GM12878 (cell line): ENCODE data around the gene FAM83D. TPM values are rescaled to one million over a fixed set of nuclear protein-coding genes. Genes with fewer than 3 reads are reported as not detected.

Source experiments
- BCLAF1 ChIP-seq: fragments of 450-650 bp; IDR thresholded peaks from 2 replicates; pipeline ENCODE4 v1.6.1; 2017; ENCODE audit warnings: antibody characterized with exemption, mild to moderate bottlenecking, moderate library complexity
- BMI1 ChIP-seq: fragments of 450-650 bp; IDR thresholded peaks from 2 replicates; pipeline ENCODE4 v1.6.1; 2016; ENCODE audit warnings: mild to moderate bottlenecking, moderate library complexity, borderline replicate concordance
- CBFB ChIP-seq: IDR thresholded peaks from 2 replicates; pipeline ENCODE4 v1.6.1; 2016; ENCODE audit warnings: antibody characterized with exemption, low read depth
- CBX5 ChIP-seq: sonication (generic); IDR thresholded peaks from 2 replicates; pipeline ENCODE4 v1.6.1; 2016; ENCODE audit warnings: low read depth, moderate library complexity, mild to moderate bottlenecking, inconsistent platforms
- CEBPB ChIP-seq, 2 experiments: fragments of 150-350 bp in 1 of 2; IDR thresholded peaks; 2 replicates each; pipeline ENCODE4 v1.6.1; 2012 to 2014; ENCODE audit warnings: low read depth in 2 of 2, low read length in 2 of 2, borderline replicate concordance in 1 of 2, inconsistent platforms in 1 of 2
- CHD1 ChIP-seq: IDR thresholded peaks from 2 replicates; pipeline ENCODE4 v1.6.1; 2012; ENCODE audit warnings: low read depth, low read length, improper control_type of control experiment
- CTCF ChIP-seq, 3 experiments: IDR thresholded peaks in 2 of 3; conservative IDR thresholded peaks in 1 of 3; 2 replicates each; pipeline ENCODE4 v1.5.1; 2011; ENCODE audit warnings: low read depth in 3 of 3, low read length in 3 of 3, mild to moderate bottlenecking in 3 of 3, control low read depth in 2 of 3, moderate library complexity in 2 of 3, inconsistent platforms in 1 of 3, mixed read lengths in 1 of 3; ENCODE audit not compliant: control insufficient read depth in 2 of 3, insufficient read depth in 1 of 3; ENCODE audit errors: extremely low read depth in 1 of 3
- GATAD2B ChIP-seq: fragments of 450-650 bp; conservative IDR thresholded peaks from 2 replicates; pipeline ENCODE4 v1.6.1; 2017; ENCODE audit warnings: low read depth, mild to moderate bottlenecking, moderate library complexity
- IKZF2 ChIP-seq, 2 experiments: fragments of 450-650 bp; IDR thresholded peaks; 2 replicates each; pipeline ENCODE4 v1.6.1; 2017; ENCODE audit warnings: mild to moderate bottlenecking in 2 of 2, moderate library complexity in 2 of 2
- IRF4 ChIP-seq: IDR thresholded peaks from 2 replicates; pipeline ENCODE4 v1.6.1; 2011; ENCODE audit warnings: low read depth, low read length
- MYC ChIP-seq: IDR thresholded peaks from 2 replicates; pipeline ENCODE4 v1.6.1; 2011; ENCODE audit warnings: mild to moderate bottlenecking, low read length, moderate library complexity, inconsistent platforms; ENCODE audit not compliant: insufficient read depth, insufficient replicate concordance, insufficient read length, severe bottlenecking
- NRF1 ChIP-seq: conservative IDR thresholded peaks from 2 replicates; pipeline ENCODE4 v1.6.1; 2011; ENCODE audit warnings: mild to moderate bottlenecking, low read depth, low read length, improper control_type of control experiment
- POU2F2 ChIP-seq: IDR thresholded peaks from 3 replicates; pipeline ENCODE4 v1.6.1; 2011; ENCODE audit warnings: low read depth, mild to moderate bottlenecking, low read length, borderline replicate concordance
- RFX5 ChIP-seq: IDR thresholded peaks from 2 replicates; pipeline ENCODE4 v1.6.1; 2011; ENCODE audit warnings: low read depth, low read length, improper control_type of control experiment
- SIX5 ChIP-seq: IDR thresholded peaks from 2 replicates; pipeline ENCODE4 v1.6.1; 2011; ENCODE audit warnings: mild to moderate bottlenecking, low read depth, low read length, moderate library complexity; ENCODE audit not compliant: severe bottlenecking
- SMARCA5 ChIP-seq: fragments of 450-650 bp; IDR thresholded peaks from 2 replicates; pipeline ENCODE4 v1.6.1; 2017; ENCODE audit warnings: mild to moderate bottlenecking
- STAT1 ChIP-seq: fragments of 450-650 bp; conservative IDR thresholded peaks from 2 replicates; pipeline ENCODE4 v1.6.1; 2014; ENCODE audit warnings: antibody characterized with exemption, mild to moderate bottlenecking
- TARDBP ChIP-seq: IDR thresholded peaks from 2 replicates; pipeline ENCODE4 v1.6.1; 2016; ENCODE audit warnings: borderline replicate concordance
- ZNF384 ChIP-seq: IDR thresholded peaks from 2 replicates; pipeline ENCODE4 v1.6.1; 2012; ENCODE audit warnings: low read depth, mild to moderate bottlenecking, low read length, improper control_type of control experiment, borderline replicate concordance
- ZNF622 ChIP-seq: fragments of 450-650 bp; IDR thresholded peaks from 2 replicates; pipeline ENCODE4 v1.6.1; 2017; ENCODE audit warnings: mild to moderate bottlenecking, inconsistent platforms
- ZNF687 ChIP-seq: fragments of 450-650 bp; IDR thresholded peaks from 2 replicates; pipeline ENCODE4 v1.6.1; 2017; ENCODE audit warnings: mild to moderate bottlenecking, moderate library complexity
- ZSCAN29 ChIP-seq: fragments of 450-650 bp; IDR thresholded peaks from 2 replicates; pipeline ENCODE4 v1.6.1; 2017; ENCODE audit warnings: mild to moderate bottlenecking, moderate library complexity
- polyA plus RNA-seq, 11 experiments: library from polyadenylated mRNA; depleted of rRNA in 4 of 11; unstranded in 6 of 11; stranded (reverse) in 5 of 11; fragments of >200 nt; fragmentation: Nextera tagmentation in 4 of 11; fragmentation: Illumina TruSeq in 1 of 11; extraction: Ambion mirVana in 4 of 11; extraction: Trizol in 1 of 11; gene quantifications; 1 replicate in 1 of 11; 2 replicates in 10 of 11; pipeline versions ENCODE4 v1.2.1 to v1.2.3, GENCODE V29; 2011 to 2016; ENCODE audit warnings: inconsistent platforms in 2 of 11, missing spikeins in 2 of 11, low read depth in 1 of 11
- total RNA-seq, 4 experiments: library from RNA; depleted of rRNA in 3 of 4; stranded (reverse); fragments of >200 nt in 3 of 4; fragmentation: Illumina TruSeq in 1 of 4; extraction: Trizol in 1 of 4; gene quantifications; 2 replicates each; pipeline versions ENCODE4 v1.2.1 to v1.2.3, GENCODE V29; 2013 to 2021

Gene FAM83D
- total and polyA plus RNA-seq, 10 of the 15 experiments (the other 5 are each of a cell fraction or from before 2014, with no cell fraction given), result 4.5 to 34.8 (median 19.2) TPM

- TF ChIP-seq IRF4 (0 out of 2 replicates have a peak, but pooled peaks have one; percentile 14), GATAD2B (peak; percentile 87; the same call in 1 of the 2 replicates), MYC (no peak), STAT1 (no peak), CEBPB (IDR thresholded peaks at IDR 0.05; ENCODE audit: borderline replicate concordance in 1 of 2, low read depth in 2 of 2, low read length in 2 of 2) (no peak), ZNF687 (peak; percentile 56), BCLAF1 (no peak), SMARCA5 (peak; percentile 42; the same call in 1 of the 2 replicates), ZSCAN29 (no peak), NRF1 (no peak), CHD1 (no peak), SIX5 (peak; percentile 33), RFX5 (no peak), POU2F2 (peak; percentile 57; the same call in 1 of the 3 replicates), ZNF384 (no peak), CBFB (no peak), CTCF (IDR thresholded peaks at IDR 0.05 in 2 of 3, conservative IDR thresholded peaks at IDR 0.05 in 1 of 3; ENCODE audit: control insufficient read depth in 2 of 3, extremely low read depth in 1 of 3, insufficient read depth in 1 of 3, low read depth in 3 of 3, low read length in 3 of 3) (peak; percentile 19 to 50 (median 38); a peak in 4 of 6 replicates), ZNF622 (no peak), BMI1 (no peak), CBX5 (no peak), IKZF2 (IDR thresholded peaks at IDR 0.05) (no peak; a peak in 1 of 4 replicates), TARDBP (no peak)
Measured at GRCh38 chr20:38962044-38962927, 36.1 kb downstream of the FAM83D start, which contains the start of gene DHX35 (continued).
